HG02885 (cell line): ENCODE data around the gene NTHL1.
"Not testable (repeated sequence)": the region's sequence is repeated elsewhere in the genome, so short reads cannot be mapped to it uniquely, and the experiment has no call there.

Experiments
- ATAC-seq: cut with Tn5 transposase; IDR thresholded peaks from one replicate; pipeline ENCODE4 v1.9.1; 2021; ENCODE audit warnings: mild to moderate bottlenecking; ENCODE audit not compliant: unreplicated experiment, poor library complexity

Gene NTHL1

GRCh38 chr16:2043667-2044451 lies 3.8 kb downstream of the NTHL1 start:
- ATAC-seq = no peak

- ATAC-seq = no peak
Measured at GRCh38 chr16:2042986-2043666, 4.5 kb downstream of the NTHL1 start.

GRCh38 chr16:2042171-2042985 lies 5.3 kb downstream of the NTHL1 start:
- ATAC-seq = no peak

- ATAC-seq = no peak
Measured at GRCh38 chr16:2040787-2041522, 6.7 kb downstream of the NTHL1 start.

- no peak for ATAC-seq
Measured at GRCh38 chr16:2040041-2040786, 7.4 kb downstream of the NTHL1 start.

- no peak for ATAC-seq
Measured at GRCh38 chr16:2039274-2040031, 8.2 kb downstream of the NTHL1 start.

- no peak for ATAC-seq
Measured at GRCh38 chr16:2038382-2039231, 9.0 kb downstream of the NTHL1 start.

GRCh38 chr16:2037647-2038381 lies 9.8 kb downstream of the NTHL1 start:
- ATAC-seq = no peak

- ATAC-seq = no peak
Measured at GRCh38 chr16:2037115-2037514, 10.5 kb downstream of the NTHL1 start.

- ATAC-seq = no peak
Measured at GRCh38 chr16:2036200-2036966, 11.3 kb downstream of the NTHL1 start.

- ATAC-seq = no peak
Measured at GRCh38 chr16:2035431-2036199, 12.0 kb downstream of the NTHL1 start.

- no peak for ATAC-seq
Measured at GRCh38 chr16:2034696-2035430, 12.8 kb downstream of the NTHL1 start.

- not testable (repeated sequence) for ATAC-seq
Measured at GRCh38 chr16:2033909-2034695, 13.5 kb downstream of the NTHL1 start.

GRCh38 chr16:2033057-2033908 lies 14.4 kb downstream of the NTHL1 start:
- no peak for ATAC-seq
